HepG2 (cell line): Measurements from ENCODE around the gene TMEM214. TPM values are rescaled to one million over a fixed set of nuclear protein-coding genes. Genes with fewer than 3 reads are reported as not detected.

Experiments
- AHDC1 ChIP-seq: sonication (generic); formaldehyde crosslinking; IDR thresholded peaks from 2 replicates; pipeline ENCODE4 v1.5.1; 2020; ENCODE audit warnings: mild to moderate bottlenecking, missing genetic modification reagents, borderline replicate concordance
- HCFC1 ChIP-seq: fragments of 150-350 bp; IDR thresholded peaks from 2 replicates; pipeline ENCODE4 v1.6.1; 2014; ENCODE audit warnings: low read depth, low read length
- HDAC2 ChIP-seq: sonication (generic); formaldehyde crosslinking; IDR thresholded peaks from 2 replicates; pipeline ENCODE4 v1.4.0; 2020; ENCODE audit warnings: missing genetic modification reagents
- HHEX ChIP-seq: IDR thresholded peaks from 2 replicates; pipeline ENCODE4 v1.6.1; 2016; ENCODE audit warnings: control low read depth
- HNRNPH1 ChIP-seq: fragments of 200-400 bp; formaldehyde crosslinking; optimal IDR thresholded peaks from 2 replicates; pipeline ENCODE3; 2017; ENCODE audit warnings: mild to moderate bottlenecking, low read depth, low read length
- KDM2A ChIP-seq: sonication (generic); formaldehyde crosslinking; IDR thresholded peaks from 2 replicates; pipeline ENCODE4 v1.4.0; 2020; ENCODE audit warnings: low read depth, missing genetic modification reagents, borderline replicate concordance
- MED13 ChIP-seq: sonication (generic); formaldehyde crosslinking; IDR thresholded peaks from 2 replicates; pipeline ENCODE4 v1.5.0; 2020; ENCODE audit warnings: missing genetic modification reagents
- MIXL1 ChIP-seq: IDR thresholded peaks from 2 replicates; pipeline ENCODE4 v1.6.1; 2016
- ONECUT2 ChIP-seq: sonication (generic); formaldehyde crosslinking; IDR thresholded peaks from 2 replicates; pipeline ENCODE4 v1.4.0; 2020; ENCODE audit warnings: missing genetic modification reagents
- RAD51 ChIP-seq: fragments of 450-650 bp; IDR thresholded peaks from 2 replicates; pipeline ENCODE4 v1.6.1; 2016; ENCODE audit warnings: borderline replicate concordance
- TBX2 ChIP-seq: sonication (generic); formaldehyde crosslinking; IDR thresholded peaks from 2 replicates; pipeline ENCODE4 v1.5.0; 2020; ENCODE audit warnings: missing genetic modification reagents, mild to moderate bottlenecking, borderline replicate concordance
- TGIF2 ChIP-seq: IDR thresholded peaks from 2 replicates; pipeline ENCODE4 v1.6.1; 2016; ENCODE audit warnings: control low read depth, missing compliant biosample characterization
- THAP7 ChIP-seq: sonication (generic); formaldehyde crosslinking; IDR thresholded peaks from 2 replicates; pipeline ENCODE4 v1.8.1; 2023; ENCODE audit warnings: mild to moderate bottlenecking, missing genetic modification reagents
- ZBTB21 ChIP-seq: sonication (generic); formaldehyde crosslinking; IDR thresholded peaks from 2 replicates; pipeline ENCODE4 v1.4.0; 2020; ENCODE audit warnings: missing genetic modification reagents
- ZBTB37 ChIP-seq: sonication (generic); formaldehyde crosslinking; IDR thresholded peaks from 2 replicates; pipeline ENCODE4 v1.4.0; 2020; ENCODE audit warnings: mild to moderate bottlenecking, missing genetic modification reagents
- ZNF543 ChIP-seq: sonication (generic); formaldehyde crosslinking; IDR thresholded peaks from 2 replicates; pipeline ENCODE4 v1.4.0; 2020; ENCODE audit warnings: mild to moderate bottlenecking, missing genetic modification reagents
- ZNF552 ChIP-seq: sonication (generic); formaldehyde crosslinking; IDR thresholded peaks from 2 replicates; pipeline ENCODE4 v1.9.0; 2022; ENCODE audit warnings: missing genetic modification reagents, mild to moderate bottlenecking, borderline replicate concordance
- ZNF556 ChIP-seq: sonication (generic); formaldehyde crosslinking; IDR thresholded peaks from 2 replicates; pipeline ENCODE4 v1.4.0; 2020; ENCODE audit warnings: mild to moderate bottlenecking, missing genetic modification reagents, borderline replicate concordance
- ZNF563 ChIP-seq: sonication (generic); formaldehyde crosslinking; IDR thresholded peaks from 2 replicates; pipeline ENCODE4 v1.8.0; 2022; ENCODE audit warnings: mild to moderate bottlenecking, moderate library complexity, missing genetic modification reagents
- ZNF770 ChIP-seq: sonication (generic); formaldehyde crosslinking; IDR thresholded peaks from 2 replicates; pipeline ENCODE4 v1.5.0; 2020; ENCODE audit warnings: mild to moderate bottlenecking, missing genetic modification reagents
- polyA plus RNA-seq, 8 experiments: library from polyadenylated mRNA; depleted of rRNA in 3 of 8; stranded (reverse) in 7 of 8; unstranded in 1 of 8; fragments of >200 nt; fragmentation: Illumina TruSeq in 4 of 8; extraction: Trizol in 4 of 8; gene quantifications; 2 replicates each; pipeline versions ENCODE4 v1.2.1 to v1.2.3, GENCODE V29; 2011 to 2016; ENCODE audit warnings: low read depth in 4 of 8, missing spikeins in 1 of 8, mixed read lengths in 1 of 8; ENCODE audit not compliant: insufficient read depth in 1 of 8
- total RNA-seq, 5 experiments: library from RNA; depleted of rRNA; stranded (reverse); fragments of >200 nt; fragmentation: Illumina TruSeq; extraction: Trizol; gene quantifications; 2 replicates each; pipeline ENCODE4 v1.2.3, GENCODE V29; 2016; ENCODE audit warnings: low read depth in 1 of 5

The TMEM214 gene
- total and polyA plus RNA-seq, 2 of the 13 experiments (the other 11 are each of a cell fraction or from before 2014, with no cell fraction given), result 58.3 to 132 TPM

GRCh38 chr2:27050281-27050995 lies 17.7 kb downstream of the TMEM214 start (continued):
- TF ChIP-seq AHDC1 (CRISPR knock-in tag) (no peak; the same call in 1 of the 2 replicates), ZBTB37 (CRISPR knock-in tag) (no peak; the same call in 1 of the 2 replicates), ZBTB21 (CRISPR knock-in tag) (peak; percentile 14; the same call in 1 of the 2 replicates), THAP7 (peak; percentile 90; the same call in 1 of the 2 replicates), ZNF552 (CRISPR knock-in tag) (peak; percentile 76; the same call in 1 of the 2 replicates), ZNF556 (CRISPR knock-in tag) (peak; percentile 93; the same call in 1 of the 2 replicates), ZNF543 (CRISPR knock-in tag) (0 out of 2 replicates have a peak, but pooled peaks have one; percentile 5), HCFC1 (0 out of 2 replicates have a peak, but pooled peaks have one; percentile 28), HDAC2 (CRISPR knock-in tag) (peak; percentile 55), KDM2A (CRISPR knock-in tag) (peak; percentile 99), MED13 (CRISPR knock-in tag) (peak; percentile 41; the same call in 1 of the 2 replicates), TBX2 (CRISPR knock-in tag) (peak; percentile 77), MIXL1 (CRISPR knock-in tag) (peak; percentile 79; the same call in 1 of the 2 replicates), RAD51 (no peak), HHEX (peak; percentile 63; the same call in 1 of the 2 replicates), ZNF770 (CRISPR knock-in tag) (peak; percentile 8; the same call in 1 of the 2 replicates), ONECUT2 (0 out of 2 replicates have a peak, but pooled peaks have one; percentile 8), HNRNPH1 (no peak), ZNF563 (CRISPR knock-in tag) (peak; percentile 85; the same call in 1 of the 2 replicates), TGIF2 (CRISPR knock-in tag) (peak; percentile 69)
